Measurements from ENCODE around the gene CDKL1.

Gene CDKL1

DNA sequence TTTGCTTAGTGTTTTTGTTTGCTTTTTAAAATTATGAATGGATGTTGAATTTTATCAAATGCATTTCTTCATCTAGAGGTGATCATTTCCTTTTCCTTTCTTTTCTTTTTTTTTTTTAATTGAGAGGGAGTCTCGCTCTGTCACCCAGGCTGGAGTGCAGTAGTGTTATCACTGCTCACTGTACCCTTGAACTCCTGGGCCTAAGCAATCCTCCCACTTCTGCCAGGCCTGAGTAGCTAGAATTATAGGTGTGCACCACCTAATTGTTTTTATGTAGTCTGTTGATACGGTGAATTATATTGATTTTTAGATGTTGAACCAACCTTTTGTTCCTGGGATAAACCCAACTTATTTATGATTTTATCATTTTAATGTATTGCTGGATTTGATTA is 1.5 kb upstream of the CDKL1 start:
- Mint-ChIP-seq H3K27me3 (peaks cover 1% of the 10 kb centered on the region), H3K9me3 (ENCODE audit: low read depth) (no peaks in the 10 kb centered on the region), H3K4me3 (no peak overlapping the region), H3K27ac (no peak overlapping the region), H3K36me3 (peaks cover 2% of the 10 kb centered on the region), H3K4me1 (ENCODE audit: low read depth) (peaks cover 13% of the 10 kb centered on the region)

- H3K36me3 Mint-ChIP-seq = peaks cover 3% of the 10 kb centered on the region
- peaks cover 13% of the 10 kb centered on the region for H3K4me1 Mint-ChIP-seq (ENCODE audit: low read depth)
- H3K27me3 Mint-ChIP-seq = peaks cover 1% of the 10 kb centered on the region
- peak overlapping the region; percentile 86 for H3K27ac Mint-ChIP-seq
- peak overlapping the region; percentile 86 for H3K4me3 Mint-ChIP-seq
- no peaks in the 10 kb centered on the region for H3K9me3 Mint-ChIP-seq (ENCODE audit: low read depth)
These were observed 908 bp upstream of the CDKL1 start for GRCh38 chr14:50397390-50398188.

- Mint-ChIP-seq H3K4me3 (peak overlapping the region; percentile 93), H3K9me3 (ENCODE audit: low read depth) (no peaks in the 10 kb centered on the region), H3K36me3 (peaks cover 4% of the 10 kb centered on the region), H3K27me3 (peaks cover 1% of the 10 kb centered on the region), H3K4me1 (ENCODE audit: low read depth) (peaks cover 13% of the 10 kb centered on the region), H3K27ac (no peak overlapping the region)
These were observed 1.2 kb downstream of the CDKL1 start for GRCh38 chr14:50395448-50395847.

DNA sequence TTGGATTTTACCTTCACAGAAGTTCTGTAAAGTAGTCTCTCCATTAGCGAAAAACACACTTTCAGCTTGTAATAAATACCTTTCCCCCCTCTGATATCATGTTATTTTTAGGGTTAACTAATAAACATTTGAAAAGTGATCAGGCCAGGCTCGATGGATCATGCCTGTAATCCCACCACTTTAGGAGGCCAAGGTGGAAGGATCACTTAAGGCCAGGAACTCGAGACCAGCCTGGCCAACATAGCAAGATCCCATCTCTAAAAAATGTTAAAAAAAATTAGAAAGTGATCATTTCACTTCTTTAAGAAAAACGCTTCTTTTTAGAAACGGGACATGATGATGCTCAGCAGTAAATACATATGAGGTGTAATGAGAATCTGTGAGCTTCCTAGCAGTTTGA is 2.0 kb downstream of the CDKL1 start:
- Mint-ChIP-seq H3K36me3 (peaks cover 4% of the 10 kb centered on the region), H3K27me3 (peaks cover 1% of the 10 kb centered on the region), H3K27ac (no peak overlapping the region), H3K4me1 (ENCODE audit: low read depth) (peaks cover 13% of the 10 kb centered on the region), H3K4me3 (peak overlapping the region; percentile 93), H3K9me3 (ENCODE audit: low read depth) (no peaks in the 10 kb centered on the region)

DNA sequence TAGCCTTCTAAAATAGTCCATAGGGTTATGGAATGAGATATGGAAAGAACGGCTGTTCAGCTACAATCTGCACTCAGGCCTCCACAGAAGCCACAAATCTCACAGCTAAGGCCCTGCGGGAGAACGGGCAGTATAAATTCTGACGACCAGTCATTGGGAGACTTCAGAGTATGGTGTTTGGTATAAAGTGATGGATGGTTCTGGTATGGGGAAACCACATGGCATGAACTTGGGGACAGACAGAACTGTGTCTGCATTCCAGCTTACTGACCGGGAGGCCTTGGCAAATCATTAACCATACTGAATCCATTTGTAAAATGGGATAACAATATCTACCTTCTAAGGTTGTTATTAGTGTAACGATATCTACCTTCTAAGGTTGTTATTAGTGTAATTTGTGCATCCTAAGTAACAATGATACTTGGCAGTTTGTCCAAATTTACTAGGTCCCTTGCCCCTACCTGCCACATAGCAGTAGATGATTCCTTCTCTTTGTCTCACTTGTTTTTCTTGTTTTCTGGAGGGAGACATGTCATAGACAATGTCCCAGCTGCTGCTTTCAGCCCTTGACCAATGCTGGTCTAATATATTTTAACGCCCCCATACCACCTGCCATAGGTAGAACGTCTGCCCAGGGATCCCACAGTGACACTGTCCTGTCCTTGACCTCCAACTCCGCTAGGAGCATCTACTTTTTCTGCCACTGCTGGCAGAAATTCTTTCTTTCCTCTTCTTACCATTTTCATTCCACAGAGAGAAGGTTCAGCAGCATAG is 6.8 kb downstream of the CDKL1 start:
- no peaks in the 10 kb centered on the region for H3K4me1 Mint-ChIP-seq (ENCODE audit: low read depth)
- H3K9me3 Mint-ChIP-seq (ENCODE audit: low read depth) = no peaks in the 10 kb centered on the region
- no peak overlapping the region for H3K4me3 Mint-ChIP-seq
- peaks cover 2% of the 10 kb centered on the region for H3K36me3 Mint-ChIP-seq
- H3K27me3 Mint-ChIP-seq = no peaks in the 10 kb centered on the region
- no peak overlapping the region for H3K27ac Mint-ChIP-seq

DNA sequence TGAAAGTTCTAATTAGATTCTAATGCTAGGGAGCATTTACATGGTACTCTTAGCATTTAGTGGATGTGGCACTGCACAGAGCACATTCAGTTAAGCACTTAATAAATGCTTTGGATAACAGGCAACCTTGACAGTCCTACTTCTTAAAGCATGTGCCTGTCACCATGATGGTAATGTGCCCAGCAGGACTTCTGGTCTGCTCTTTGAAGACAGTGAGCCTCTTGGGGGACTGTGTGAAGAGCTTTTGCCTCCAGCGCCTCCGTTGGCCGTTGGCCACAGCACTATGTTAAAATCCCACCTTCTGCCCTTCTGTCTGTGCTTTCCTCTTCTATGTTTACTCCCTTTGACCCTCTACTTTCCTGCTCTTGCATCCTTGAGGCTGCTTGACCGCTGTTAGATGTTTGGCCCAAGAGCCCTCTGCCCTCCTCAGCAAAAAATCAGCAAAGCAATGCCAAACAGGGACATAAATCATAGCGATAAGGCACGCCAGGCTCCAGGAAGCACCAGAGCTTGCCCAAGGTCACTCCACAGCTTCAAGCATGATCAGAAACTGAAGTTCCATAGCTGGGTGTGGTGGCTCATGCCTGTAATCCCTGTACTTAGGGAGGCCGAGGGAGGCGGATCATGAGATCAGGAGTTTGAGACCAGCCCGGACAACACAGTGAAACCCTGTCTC is 8.3 kb downstream of the CDKL1 start:
- H3K4me3 Mint-ChIP-seq = no peak overlapping the region
- no peaks in the 10 kb centered on the region for H3K27me3 Mint-ChIP-seq
- H3K27ac Mint-ChIP-seq = no peak overlapping the region
- H3K9me3 Mint-ChIP-seq (ENCODE audit: low read depth) = no peaks in the 10 kb centered on the region
- no peaks in the 10 kb centered on the region for H3K4me1 Mint-ChIP-seq (ENCODE audit: low read depth)
- H3K36me3 Mint-ChIP-seq = peaks cover 2% of the 10 kb centered on the region

DNA sequence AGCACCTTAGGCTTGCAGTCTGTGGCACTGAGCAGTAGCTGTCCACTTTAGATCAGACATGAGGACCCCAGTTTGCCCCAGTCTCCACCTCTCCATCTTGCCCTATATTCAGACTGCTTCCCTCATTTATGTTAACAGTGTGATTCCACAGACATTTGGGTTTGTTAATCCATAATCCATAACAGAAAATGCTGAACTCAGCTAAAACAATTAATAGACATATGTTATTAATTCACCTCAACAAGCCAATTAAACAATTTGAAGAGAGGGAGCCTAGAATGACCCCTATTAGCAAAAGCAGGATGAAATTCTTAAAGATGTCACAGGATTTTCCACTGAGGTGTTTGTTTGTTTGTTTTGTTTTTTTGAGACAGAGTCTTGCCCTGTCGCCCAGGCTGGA is 9.1 kb downstream of the CDKL1 start:
- H3K27me3 Mint-ChIP-seq = no peaks in the 10 kb centered on the region
- H3K4me1 Mint-ChIP-seq (ENCODE audit: low read depth) = no peaks in the 10 kb centered on the region
- no peak overlapping the region for H3K27ac Mint-ChIP-seq
- no peaks in the 10 kb centered on the region for H3K9me3 Mint-ChIP-seq (ENCODE audit: low read depth)
- no peak overlapping the region for H3K4me3 Mint-ChIP-seq
- peaks cover under 1% of the 10 kb centered on the region for H3K36me3 Mint-ChIP-seq

DNA sequence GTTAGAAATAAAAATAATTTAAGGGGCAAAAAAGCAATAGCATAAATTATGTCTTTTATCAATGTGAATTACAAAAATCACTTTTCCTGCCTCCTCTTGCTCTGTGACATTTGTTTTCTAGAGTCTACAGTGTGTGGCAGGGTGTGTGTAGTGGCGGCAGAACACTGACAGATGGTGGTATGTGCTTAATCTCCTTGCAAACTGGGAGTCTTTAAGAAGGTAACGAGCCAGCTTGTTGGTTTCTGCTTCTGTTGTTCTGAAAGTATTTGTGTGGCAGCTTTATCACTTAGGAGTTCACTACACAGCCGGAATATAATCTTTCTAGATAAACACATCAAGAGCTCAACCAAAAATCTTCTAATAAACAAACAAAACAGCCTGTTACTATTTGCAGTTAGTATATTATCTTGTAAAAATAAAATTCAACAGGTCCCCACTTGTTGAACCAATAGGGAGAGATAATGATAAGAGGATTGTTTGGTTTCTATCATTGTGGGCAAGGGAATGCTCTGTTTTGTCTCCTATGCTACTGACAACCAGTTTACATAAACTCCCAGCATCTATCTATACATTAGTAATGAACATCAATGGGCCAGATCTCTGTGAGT is 13.0 kb downstream of the CDKL1 start:
- no peaks in the 10 kb centered on the region for H3K9me3 Mint-ChIP-seq (ENCODE audit: low read depth)
- no peaks in the 10 kb centered on the region for H3K36me3 Mint-ChIP-seq
- no peaks in the 10 kb centered on the region for H3K4me1 Mint-ChIP-seq (ENCODE audit: low read depth)
- no peaks in the 10 kb centered on the region for H3K27me3 Mint-ChIP-seq
- no peak overlapping the region for H3K27ac Mint-ChIP-seq
- H3K4me3 Mint-ChIP-seq = no peak overlapping the region

DNA sequence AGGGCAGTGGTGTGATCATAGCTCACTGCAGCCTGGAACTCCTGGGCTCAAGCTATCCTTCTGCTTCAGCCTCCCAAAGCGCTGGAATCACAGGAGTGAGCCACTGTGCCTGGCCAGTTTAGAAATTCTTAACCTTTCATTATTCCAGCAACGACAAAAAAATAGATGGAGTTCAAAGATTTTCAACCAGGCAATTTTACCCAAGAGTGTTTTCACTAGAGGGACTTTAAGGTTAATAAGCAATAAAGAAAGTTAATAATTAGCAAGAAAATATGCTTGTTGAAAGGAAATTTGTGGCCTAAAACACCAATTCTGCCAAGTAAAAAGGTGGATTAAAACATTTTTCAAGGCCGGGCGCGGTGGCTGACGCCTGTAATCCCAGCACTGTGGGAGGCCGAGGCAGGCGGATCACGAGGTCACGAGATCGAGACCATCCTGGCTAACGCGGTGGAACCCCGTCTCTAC is 14.8 kb downstream of the CDKL1 start:
- H3K4me1 Mint-ChIP-seq (ENCODE audit: low read depth) = no peaks in the 10 kb centered on the region
- H3K36me3 Mint-ChIP-seq = no peaks in the 10 kb centered on the region
- no peaks in the 10 kb centered on the region for H3K27me3 Mint-ChIP-seq
- no peak overlapping the region for H3K27ac Mint-ChIP-seq
- H3K9me3 Mint-ChIP-seq (ENCODE audit: low read depth) = no peaks in the 10 kb centered on the region
- H3K4me3 Mint-ChIP-seq = no peak overlapping the region

- Mint-ChIP-seq H3K27me3 (no peaks in the 10 kb centered on the region), H3K4me3 (no peak overlapping the region), H3K4me1 (ENCODE audit: low read depth) (no peaks in the 10 kb centered on the region), H3K27ac (no peak overlapping the region), H3K36me3 (no peaks in the 10 kb centered on the region), H3K9me3 (ENCODE audit: low read depth) (no peaks in the 10 kb centered on the region)
These were observed 15.7 kb downstream of the CDKL1 start for GRCh38 chr14:50381008-50381407.

- Mint-ChIP-seq H3K4me1 (ENCODE audit: low read depth) (no peaks in the 10 kb centered on the region), H3K36me3 (no peaks in the 10 kb centered on the region), H3K4me3 (no peak overlapping the region), H3K27me3 (no peaks in the 10 kb centered on the region), H3K9me3 (ENCODE audit: low read depth) (no peaks in the 10 kb centered on the region), H3K27ac (no peak overlapping the region)
These were observed 16.2 kb downstream of the CDKL1 start for GRCh38 chr14:50380455-50380854.

GRCh38 chr14:50379563-50379962 is 17.1 kb downstream of the CDKL1 start:
- no peaks in the 10 kb centered on the region for H3K27me3 Mint-ChIP-seq
- H3K27ac Mint-ChIP-seq = no peak overlapping the region
- no peaks in the 10 kb centered on the region for H3K36me3 Mint-ChIP-seq
- no peak overlapping the region for H3K4me3 Mint-ChIP-seq
- H3K9me3 Mint-ChIP-seq (ENCODE audit: low read depth) = no peaks in the 10 kb centered on the region
- no peaks in the 10 kb centered on the region for H3K4me1 Mint-ChIP-seq (ENCODE audit: low read depth)

GRCh38 chr14:50377550-50378085 is 19.1 kb downstream of the CDKL1 start:
- Mint-ChIP-seq H3K4me1 (ENCODE audit: low read depth) (no peaks in the 10 kb centered on the region), H3K9me3 (ENCODE audit: low read depth) (no peaks in the 10 kb centered on the region), H3K36me3 (peaks cover 3% of the 10 kb centered on the region), H3K27ac (no peak overlapping the region), H3K27me3 (peaks cover 5% of the 10 kb centered on the region), H3K4me3 (no peak overlapping the region)

- Mint-ChIP-seq H3K27ac (no peak overlapping the region), H3K4me1 (ENCODE audit: low read depth) (no peaks in the 10 kb centered on the region), H3K36me3 (peaks cover 5% of the 10 kb centered on the region), H3K9me3 (ENCODE audit: low read depth) (no peaks in the 10 kb centered on the region), H3K27me3 (peaks cover 5% of the 10 kb centered on the region), H3K4me3 (no peak overlapping the region)
These were observed 20.9 kb downstream of the CDKL1 start for GRCh38 chr14:50375760-50376159.

Measured in activated naive CD8-positive, alpha-beta T cell (primary cell).